NCI-H510A treated with DMSO at 0.1 percent for 48 hours (cell line): Measurements from ENCODE around the gene TATDN3.
A peak's percentile ranks its signal among the peaks of the same experiment; 100 is the strongest.
"Not testable (repeated sequence)": the region's sequence is repeated elsewhere in the genome, so short reads cannot be mapped to it uniquely, and the experiment has no call there.

ENCODE experiments used
- DNase-seq: peaks from one replicate; lab custom pipeline; 2025; lab: John Stamatoyannopoulos, UW

TATDN3 gene

GRCh38 chr1:212791676-212792395, at the start of gene TATDN3, which contains the start of gene NSL1:
TSS of gene TATDN3 (plus strand) at chr1:212791894. CDS start at chr1:212791922, 28 bp downstream.
TSS of gene NSL1 (minus strand) at chr1:212791777. CDS start at chr1:212791763, 14 bp downstream.
- DNase-seq: peak; percentile 89

GRCh38 chr1:212743901-212744475, 47.7 kb upstream of the TATDN3 start:
- DNase-seq: no peak

GRCh38 chr1:212745303-212745702, 46.4 kb upstream of the TATDN3 start:
- DNase-seq: no peak

- DNase-seq: no peak
Measured at GRCh38 chr1:212746546-212746945, 45.1 kb upstream of the TATDN3 start.

GRCh38 chr1:212749821-212750535, 41.7 kb upstream of the TATDN3 start:
- DNase-seq: peak; percentile 81

GRCh38 chr1:212752252-212752933, 39.3 kb upstream of the TATDN3 start:
- no peak for DNase-seq

- DNase-seq: no peak
Measured at GRCh38 chr1:212752934-212753497, 38.7 kb upstream of the TATDN3 start.

GRCh38 chr1:212753749-212754148, 37.9 kb upstream of the TATDN3 start:
- DNase-seq: no peak

- no peak for DNase-seq
Measured at GRCh38 chr1:212754193-212754592, 37.5 kb upstream of the TATDN3 start.

- DNase-seq: no peak
Measured at GRCh38 chr1:212754680-212755079, 37.0 kb upstream of the TATDN3 start.

GRCh38 chr1:212759683-212760082, 32.0 kb upstream of the TATDN3 start:
- no peak for DNase-seq

- DNase-seq: no peak
Measured at GRCh38 chr1:212760126-212760823, 31.4 kb upstream of the TATDN3 start.

GRCh38 chr1:212762234-212762633, 29.5 kb upstream of the TATDN3 start:
- DNase-seq: no peak

- no peak for DNase-seq
Measured at GRCh38 chr1:212762839-212763238, 28.9 kb upstream of the TATDN3 start.

GRCh38 chr1:212764718-212765281, 26.9 kb upstream of the TATDN3 start:
- DNase-seq: not testable (repeated sequence)

- not testable (repeated sequence) for DNase-seq
Measured at GRCh38 chr1:212766825-212767224, 24.9 kb upstream of the TATDN3 start.

GRCh38 chr1:212769459-212770167, 22.1 kb upstream of the TATDN3 start:
- no peak for DNase-seq

GRCh38 chr1:212771341-212771740, 20.4 kb upstream of the TATDN3 start:
- no peak for DNase-seq

- DNase-seq: no peak
Measured at GRCh38 chr1:212773011-212773410, 18.7 kb upstream of the TATDN3 start.

- DNase-seq: no peak
Measured at GRCh38 chr1:212774584-212774983, 17.1 kb upstream of the TATDN3 start.
